Neural cell (in vitro differentiated cells): ENCODE results near the gene AMBN.

Experiments used
- RAD21 ChIP-seq: fragments of 450-650 bp; conservative IDR thresholded peaks from 2 replicates; pipeline ENCODE4 v1.6.1; 2014; ENCODE audit warnings: antibody characterized with exemption, mild to moderate bottlenecking, moderate library complexity
- TAF1 ChIP-seq: IDR thresholded peaks from 2 replicates; pipeline ENCODE4 v1.6.1; 2012; ENCODE audit warnings: low read depth
- TF ChIP-seq, protein P1 (sequence below): fragments of 450-650 bp; IDR thresholded peaks from 2 replicates; pipeline ENCODE4 v1.5.1; 2014; ENCODE audit warnings: antibody characterized with exemption, mild to moderate bottlenecking, moderate library complexity; ENCODE audit not compliant: poor library complexity, severe bottlenecking

DNA sequence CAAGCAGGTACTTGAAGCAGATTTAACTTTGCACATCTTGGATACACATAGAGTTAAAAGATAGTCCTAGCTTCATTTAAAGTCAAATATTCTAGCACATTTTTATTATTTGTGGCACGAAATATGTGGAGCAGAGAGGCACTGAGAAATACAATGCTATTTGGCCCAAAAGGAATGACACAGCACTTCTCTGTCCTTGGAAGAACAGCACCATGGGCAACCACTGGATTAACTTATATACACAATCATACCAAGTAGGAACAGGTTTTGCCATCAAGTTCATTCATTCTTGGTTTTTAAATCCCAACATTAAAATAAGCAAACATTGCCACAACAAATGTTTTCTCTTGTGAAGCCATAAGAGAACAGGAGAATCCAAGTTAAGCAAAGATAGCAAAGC is 35.6 kb downstream of the AMBN start:
- TF ChIP-seq, protein P1, sequence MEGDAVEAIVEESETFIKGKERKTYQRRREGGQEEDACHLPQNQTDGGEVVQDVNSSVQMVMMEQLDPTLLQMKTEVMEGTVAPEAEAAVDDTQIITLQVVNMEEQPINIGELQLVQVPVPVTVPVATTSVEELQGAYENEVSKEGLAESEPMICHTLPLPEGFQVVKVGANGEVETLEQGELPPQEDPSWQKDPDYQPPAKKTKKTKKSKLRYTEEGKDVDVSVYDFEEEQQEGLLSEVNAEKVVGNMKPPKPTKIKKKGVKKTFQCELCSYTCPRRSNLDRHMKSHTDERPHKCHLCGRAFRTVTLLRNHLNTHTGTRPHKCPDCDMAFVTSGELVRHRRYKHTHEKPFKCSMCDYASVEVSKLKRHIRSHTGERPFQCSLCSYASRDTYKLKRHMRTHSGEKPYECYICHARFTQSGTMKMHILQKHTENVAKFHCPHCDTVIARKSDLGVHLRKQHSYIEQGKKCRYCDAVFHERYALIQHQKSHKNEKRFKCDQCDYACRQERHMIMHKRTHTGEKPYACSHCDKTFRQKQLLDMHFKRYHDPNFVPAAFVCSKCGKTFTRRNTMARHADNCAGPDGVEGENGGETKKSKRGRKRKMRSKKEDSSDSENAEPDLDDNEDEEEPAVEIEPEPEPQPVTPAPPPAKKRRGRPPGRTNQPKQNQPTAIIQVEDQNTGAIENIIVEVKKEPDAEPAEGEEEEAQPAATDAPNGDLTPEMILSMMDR, result no peak
- TF ChIP-seq TAF1, result no peak
- no peak for TF ChIP-seq RAD21
